GM12873 (cell line): Measurements from ENCODE around the gene PTGS1.

ENCODE experiments used
- TF ChIP-seq, protein P1 (sequence below): IDR thresholded peaks from 2 replicates; pipeline ENCODE4 v1.5.1; 2012; ENCODE audit warnings: low read depth, mild to moderate bottlenecking, moderate library complexity, low read length, control low read depth; ENCODE audit not compliant: insufficient read depth; ENCODE audit errors: missing control alignments

PTGS1 gene

DNA sequence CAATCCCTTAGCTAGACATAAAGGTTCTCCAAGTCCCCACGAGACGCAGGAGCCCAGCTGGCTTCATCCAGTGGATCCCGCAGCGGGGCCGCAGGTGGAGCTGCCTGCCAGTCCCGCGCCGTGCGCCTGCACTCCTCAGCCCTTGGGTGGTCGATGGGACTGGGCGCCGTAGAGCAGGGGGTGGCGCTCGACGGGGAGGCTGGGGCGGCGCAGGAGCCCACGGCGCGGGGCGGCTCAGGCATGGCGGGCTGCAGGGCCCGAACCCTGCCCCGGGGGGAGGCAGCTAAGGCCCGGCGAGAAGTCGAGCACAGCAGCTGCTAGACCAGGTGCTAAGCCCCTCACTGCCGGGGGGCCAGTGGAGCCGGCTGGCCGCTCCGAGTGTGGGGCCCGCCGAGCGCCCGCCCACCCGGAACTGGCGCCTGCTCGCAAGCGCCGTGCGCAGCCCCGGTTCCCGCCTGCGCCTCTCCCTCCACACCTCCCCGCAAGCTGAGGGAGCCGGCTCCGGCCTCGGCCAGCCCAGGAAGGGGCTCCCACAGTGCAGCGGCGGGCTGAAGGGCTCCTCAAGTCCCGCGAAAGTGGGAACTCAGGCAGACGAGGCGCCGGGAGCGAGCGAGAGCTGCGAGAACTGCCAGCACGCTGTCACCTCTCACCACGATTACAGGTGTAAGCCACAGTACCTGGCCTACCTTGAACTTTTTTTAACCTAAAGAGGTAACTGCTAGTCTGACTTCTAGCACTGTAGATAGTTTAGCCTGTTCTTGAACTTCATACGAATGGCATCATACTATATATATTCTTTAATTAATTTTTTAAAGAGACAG lies 35.5 kb downstream of the PTGS1 start:
- TF ChIP-seq, protein P1, sequence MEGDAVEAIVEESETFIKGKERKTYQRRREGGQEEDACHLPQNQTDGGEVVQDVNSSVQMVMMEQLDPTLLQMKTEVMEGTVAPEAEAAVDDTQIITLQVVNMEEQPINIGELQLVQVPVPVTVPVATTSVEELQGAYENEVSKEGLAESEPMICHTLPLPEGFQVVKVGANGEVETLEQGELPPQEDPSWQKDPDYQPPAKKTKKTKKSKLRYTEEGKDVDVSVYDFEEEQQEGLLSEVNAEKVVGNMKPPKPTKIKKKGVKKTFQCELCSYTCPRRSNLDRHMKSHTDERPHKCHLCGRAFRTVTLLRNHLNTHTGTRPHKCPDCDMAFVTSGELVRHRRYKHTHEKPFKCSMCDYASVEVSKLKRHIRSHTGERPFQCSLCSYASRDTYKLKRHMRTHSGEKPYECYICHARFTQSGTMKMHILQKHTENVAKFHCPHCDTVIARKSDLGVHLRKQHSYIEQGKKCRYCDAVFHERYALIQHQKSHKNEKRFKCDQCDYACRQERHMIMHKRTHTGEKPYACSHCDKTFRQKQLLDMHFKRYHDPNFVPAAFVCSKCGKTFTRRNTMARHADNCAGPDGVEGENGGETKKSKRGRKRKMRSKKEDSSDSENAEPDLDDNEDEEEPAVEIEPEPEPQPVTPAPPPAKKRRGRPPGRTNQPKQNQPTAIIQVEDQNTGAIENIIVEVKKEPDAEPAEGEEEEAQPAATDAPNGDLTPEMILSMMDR = no peak

DNA sequence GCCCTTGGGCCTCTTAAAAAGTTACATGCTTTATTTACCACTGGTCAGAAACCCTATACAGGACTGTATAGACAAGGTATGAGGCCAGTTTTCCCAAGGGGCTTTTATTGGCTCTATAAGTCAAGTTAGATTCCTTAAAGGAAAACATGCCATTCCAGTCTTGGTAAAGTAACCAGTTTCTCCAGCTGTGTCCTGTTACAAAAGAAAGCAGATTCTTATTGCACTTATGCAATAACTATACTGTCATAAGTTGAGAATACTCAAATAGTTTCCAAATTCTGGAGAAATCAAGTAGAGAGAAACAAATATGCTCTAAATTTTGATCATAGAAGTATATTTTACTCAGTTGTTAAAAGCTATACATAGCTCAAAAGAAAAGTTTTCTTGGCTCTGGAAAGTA lies 47.2 kb downstream of the PTGS1 start:
- TF ChIP-seq, protein P1 = no peak

DNA sequence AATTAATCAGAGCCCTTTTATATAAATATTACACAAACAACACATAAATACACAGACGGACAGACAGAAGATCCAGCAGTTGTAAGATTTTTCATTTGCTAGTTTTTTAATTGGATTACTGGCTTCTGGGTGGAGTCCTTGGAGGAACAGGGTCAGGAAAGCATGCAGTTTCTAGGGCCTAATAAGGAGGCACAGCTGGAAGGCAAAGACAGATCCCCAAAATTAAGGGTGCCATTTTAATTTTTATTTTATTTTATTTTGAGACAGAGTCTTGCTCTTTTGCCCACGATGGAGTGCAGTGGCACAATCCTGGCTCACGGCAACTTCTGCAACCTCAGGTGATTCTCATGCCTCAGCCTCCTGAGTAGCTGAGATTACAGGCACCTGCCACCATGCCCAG lies 49.5 kb downstream of the PTGS1 start:
- TF ChIP-seq, protein P1 = no peak

DNA sequence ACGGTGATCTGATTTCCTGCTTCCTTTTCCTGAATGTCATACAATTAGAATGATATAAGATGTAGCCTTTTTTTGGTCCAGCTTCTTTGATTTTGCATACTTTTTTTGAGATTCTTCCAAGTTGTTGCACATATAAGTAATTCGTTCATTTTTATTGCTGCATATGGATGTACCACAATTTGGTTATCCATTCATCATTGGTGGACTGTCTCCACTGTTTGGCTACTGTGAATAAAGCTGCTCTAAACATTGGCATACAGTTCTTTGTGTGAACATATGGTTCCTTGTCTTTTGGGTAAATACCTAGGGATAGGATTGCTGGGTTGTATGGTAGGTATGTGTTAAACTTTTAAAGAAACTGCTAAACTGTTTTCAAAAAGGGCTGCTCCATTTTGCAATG lies 54.3 kb downstream of the PTGS1 start:
- TF ChIP-seq, protein P1 = no peak

DNA sequence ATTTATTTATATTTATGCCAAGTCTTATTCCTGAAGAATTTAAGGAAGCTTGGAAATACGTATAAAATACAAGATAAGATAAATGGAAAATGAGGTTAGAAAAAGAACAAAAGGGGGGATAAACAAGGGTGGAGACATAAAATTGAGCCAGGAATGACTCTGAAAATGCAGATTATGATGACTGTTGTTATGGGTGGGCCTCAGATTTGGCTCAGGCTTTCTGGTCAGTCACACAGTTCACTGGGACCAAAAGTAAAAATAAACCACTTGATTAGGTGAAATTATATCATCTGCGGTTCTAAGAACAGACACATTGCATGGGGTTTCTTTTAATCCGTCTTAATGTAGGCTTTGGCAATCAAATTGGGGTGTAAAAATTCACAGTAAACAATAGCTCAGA lies 55.9 kb downstream of the PTGS1 start:
- TF ChIP-seq, protein P1 = no peak

DNA sequence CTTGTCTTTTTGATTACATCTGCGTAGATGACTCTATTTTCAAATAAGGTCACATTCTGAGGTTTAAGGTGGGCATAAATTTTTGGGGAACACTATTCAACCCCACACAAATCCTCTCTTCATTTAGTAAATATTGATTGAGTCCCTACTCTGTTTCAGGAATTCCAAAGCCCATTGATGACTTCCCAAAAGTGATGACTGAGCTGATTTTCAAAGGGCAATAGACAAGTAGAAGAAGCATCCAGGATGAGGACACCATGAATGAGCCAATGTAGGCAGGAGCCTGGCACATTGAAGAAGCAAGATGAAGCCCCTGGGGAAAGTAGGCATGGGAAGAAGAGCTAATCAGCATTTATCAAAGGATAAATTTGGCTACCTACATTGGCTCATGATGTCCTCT lies 71.7 kb downstream of the PTGS1 start:
- TF ChIP-seq, protein P1 = no peak

DNA sequence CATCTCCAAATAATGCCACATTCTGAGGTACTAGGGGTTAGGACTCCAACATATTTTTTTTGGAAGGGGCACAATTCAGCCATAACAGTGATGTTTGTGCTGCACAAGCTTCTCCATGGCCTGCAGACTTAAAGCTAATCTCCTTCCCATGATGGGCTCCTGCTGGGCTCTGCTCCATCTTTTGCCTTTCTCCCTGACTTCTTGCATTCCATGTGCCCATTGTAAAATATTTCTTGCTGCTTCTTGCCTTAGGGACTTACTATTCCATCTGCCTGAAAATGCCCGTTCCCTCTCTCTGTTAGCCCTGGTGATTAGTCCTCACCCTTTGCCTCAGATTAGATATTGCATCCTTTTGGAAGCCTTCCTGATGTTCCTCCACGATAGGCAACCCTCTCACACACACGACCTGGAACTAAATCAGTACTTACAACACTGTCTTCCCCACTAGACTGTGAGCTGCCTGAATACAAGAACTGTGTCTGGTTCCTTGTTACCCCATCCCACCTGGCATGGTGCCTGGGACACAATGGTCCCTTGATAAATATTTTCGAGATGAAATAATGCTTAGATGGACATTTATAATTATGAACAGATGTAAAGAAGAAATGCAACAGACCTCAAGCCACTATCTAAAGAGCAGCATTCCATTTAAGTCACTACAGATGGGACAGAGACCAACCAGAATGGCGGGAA lies 73.4 kb downstream of the PTGS1 start:
- TF ChIP-seq, protein P1 = no peak
